HCT116 (cell line): Measurements from ENCODE around the gene LCE2A.
"Not testable (repeated sequence)": the region's sequence is repeated elsewhere in the genome, so short reads cannot be mapped to it uniquely, and the experiment has no call there.

Source experiments
- CTCF ChIP-seq, 3 experiments: fragments of 200-600 bp in 1 of 3; sonication (generic) in 1 of 3; IDR thresholded peaks in 2 of 3; conservative IDR thresholded peaks in 1 of 3; 2 replicates each; pipeline ENCODE4 v1.5.1; 2012 to 2017; ENCODE audit warnings: low read depth in 2 of 3, low read length in 2 of 3, antibody characterized with exemption in 1 of 3, borderline replicate concordance in 1 of 3, control low read depth in 1 of 3, mild to moderate bottlenecking in 1 of 3, mixed read lengths in 1 of 3, mixed run types in 1 of 3, moderate library complexity in 1 of 3; ENCODE audit not compliant: insufficient read depth in 1 of 3
- ELF1 ChIP-seq: IDR thresholded peaks from 2 replicates; pipeline ENCODE4 v1.6.1; 2012; ENCODE audit warnings: low read depth, borderline replicate concordance
- POLR2A ChIP-seq: IDR thresholded peaks from 2 replicates; pipeline ENCODE4 v1.7.0; 2011; ENCODE audit warnings: borderline replicate concordance; ENCODE audit not compliant: insufficient read depth, insufficient read length; ENCODE audit errors: extremely low read depth
- POLR2AphosphoS5 ChIP-seq: IDR thresholded peaks from 2 replicates; pipeline ENCODE4 v1.6.1; 2011; ENCODE audit warnings: mild to moderate bottlenecking, low read depth, low read length, moderate library complexity
- RAD21 ChIP-seq: IDR thresholded peaks from 2 replicates; pipeline ENCODE4 v1.6.1; 2012; ENCODE audit warnings: low read depth, mild to moderate bottlenecking
- REST ChIP-seq: IDR thresholded peaks from 2 replicates; pipeline ENCODE4 v1.6.1; 2012; ENCODE audit warnings: low read depth

GRCh38 chr1:152666171-152666570 lies 32.0 kb upstream of the LCE2A start:
- TF ChIP-seq CTCF (IDR thresholded peaks at IDR 0.05 in 2 of 3, conservative IDR thresholded peaks at IDR 0.05 in 1 of 3; ENCODE audit: borderline replicate concordance in 1 of 3, insufficient read depth in 1 of 3, low read depth in 2 of 3, low read length in 2 of 3); POLR2A; RAD21; POLR2AphosphoS5; ELF1; REST: not testable (repeated sequence)
